Coronary artery (tissue), 2 donors: Measurements from ENCODE around the gene PC.
A peak's percentile ranks its signal among the peaks of the same experiment; 100 is the strongest.

Experiments used
- DNase-seq: peaks from one replicate; pipeline ENCODE4 v3.0.0-alpha.2; 2017; ENCODE audit warnings: low spot score
- H3K27ac ChIP-seq, 2 donors: fragments of 200-600 bp; sonication (generic); one replicate each; pipeline ENCODE4 v1.5.1; 2016 to 2019
- H3K4me3 ChIP-seq: fragments of 200-600 bp; sonication (generic); 2 replicates; pipeline ENCODE4 v1.5.1; 2016; ENCODE audit warnings: mild to moderate bottlenecking, moderate library complexity
- CTCF ChIP-seq: fragments of 200-600 bp; sonication (generic); IDR thresholded peaks from one replicate; pipeline ENCODE4 v1.5.1; 2019; ENCODE audit warnings: antibody characterized with exemption

The PC gene

GRCh38 chr11:66986178-66986545, 28.0 kb upstream of the PC start:
- TF ChIP-seq CTCF: no peak
- Histone ChIP-seq H3K27ac (peak overlapping the region in 1 of 2 donors; percentile 64), H3K4me3 (no peak overlapping the region)
- no peak for DNase-seq

- H3K27ac ChIP-seq: peak overlapping the region in 1 of 2 donors; percentile 64
- DNase-seq: peak; percentile 72
- H3K4me3 ChIP-seq: no peak overlapping the region
- TF ChIP-seq CTCF: no peak
These were observed 27.5 kb upstream of the PC start for GRCh38 chr11:66985508-66986177.

GRCh38 chr11:66983275-66983924, 25.2 kb upstream of the PC start:
- TF ChIP-seq CTCF: no peak
- H3K27ac ChIP-seq: peak overlapping the region in 1 of 2 donors; percentile 31
- H3K4me3 ChIP-seq: no peak overlapping the region
- DNase-seq: no peak

GRCh38 chr11:66981976-66982578, 23.9 kb upstream of the PC start:
- TF ChIP-seq CTCF: no peak
- Histone ChIP-seq H3K4me3 (no peak overlapping the region), H3K27ac (peak overlapping the region in 1 of 2 donors; percentile 54)
- DNase-seq: peak; percentile 86

- DNase-seq: no peak
- TF ChIP-seq CTCF: no peak
- no peak overlapping the region for H3K27ac ChIP-seq
- H3K4me3 ChIP-seq: no peak overlapping the region
These were observed 21.3 kb upstream of the PC start for GRCh38 chr11:66979336-66979980.

- DNase-seq: no peak
- no peak for TF ChIP-seq CTCF
- Histone ChIP-seq H3K27ac (no peak overlapping the region), H3K4me3 (no peak overlapping the region)
These were observed 20.5 kb upstream of the PC start for GRCh38 chr11:66978717-66979116.
